ENCODE results near the gene UBE2H.

DNA sequence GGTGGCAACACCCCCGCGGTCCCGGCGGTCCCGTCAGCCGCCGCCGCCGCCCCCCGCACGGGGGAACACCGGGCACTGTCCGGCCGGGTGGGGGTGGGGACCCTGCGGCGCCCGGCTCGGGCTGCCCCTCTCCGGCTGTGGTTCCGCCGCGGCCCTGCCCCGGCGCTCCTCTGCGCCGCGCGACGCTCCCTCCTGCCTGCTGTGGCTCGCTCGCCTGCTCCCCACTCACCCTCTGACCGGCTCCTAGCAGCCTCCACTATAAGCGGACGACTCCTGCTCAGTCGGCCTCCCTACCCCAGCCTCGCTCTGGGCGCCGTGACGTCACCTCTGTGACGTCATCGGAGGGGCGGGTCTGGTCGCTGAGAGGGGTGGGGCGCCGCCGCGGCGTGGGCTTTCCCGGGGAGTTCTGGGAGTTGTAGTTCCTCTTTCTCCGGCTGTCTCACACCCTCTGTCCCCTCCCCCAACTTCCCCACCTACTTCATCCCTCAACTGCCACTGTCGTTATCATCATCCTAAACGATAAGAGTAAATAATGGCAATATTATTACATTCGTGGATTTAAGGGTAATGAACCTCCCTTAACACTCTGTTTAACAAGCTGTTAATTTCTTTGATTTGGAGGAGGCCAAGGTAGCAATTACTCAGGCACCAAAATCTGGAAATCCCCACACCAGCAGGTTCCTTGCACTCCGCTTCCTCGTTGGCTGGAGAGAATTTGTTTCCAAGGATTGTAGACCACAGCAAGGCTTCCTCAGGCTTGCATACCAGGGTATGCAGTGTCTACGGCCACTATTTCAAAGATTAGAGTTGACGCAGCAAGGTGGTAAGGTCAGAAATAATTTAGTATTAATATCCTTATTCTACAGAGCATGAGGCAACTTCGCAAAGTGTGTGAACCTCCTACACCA is at the start of gene UBE2H:
- TF ChIP-seq CTCF (IDR thresholded peaks at IDR 0.05), result no peak
- peak in 2 of 3 donors; percentile 62 to 85 for TF ChIP-seq POLR2AphosphoS5 (IDR thresholded peaks at IDR 0.05)
- TF ChIP-seq POLR2A (IDR thresholded peaks at IDR 0.05), result peak in 1 of 2 donors; percentile 94
